Sigmoid colon (tissue), 7 donors: ENCODE measurements around the gene RSAD2. TPM values are rescaled to one million over a fixed set of nuclear protein-coding genes. Genes with fewer than 3 reads are reported as not detected.

Experiments
- DNase-seq: peaks from one replicate; pipeline ENCODE4 v3.0.0-alpha.2; 2019
- H3K27ac ChIP-seq, 4 donors: fragments of 200-600 bp; sonication (generic); one replicate each; pipeline ENCODE4 v1.5.1; 2016 to 2019; ENCODE audit warnings: mild to moderate bottlenecking in 1 of 4
- H3K27me3 ChIP-seq, 3 donors: fragments of 200-600 bp; sonication (generic); one replicate each; pipeline ENCODE4 v1.5.1; 2019; ENCODE audit warnings: mild to moderate bottlenecking in 1 of 3
- H3K36me3 ChIP-seq, 4 donors: fragments of 200-600 bp; sonication (generic); one replicate each; pipeline ENCODE4 v1.5.1; 2016 to 2019
- H3K4me1 ChIP-seq, 4 donors: fragments of 200-600 bp; sonication (generic); one replicate each; pipeline ENCODE4 v1.5.1; 2017 to 2019
- H3K4me3 ChIP-seq, 4 donors: fragments of 200-600 bp; sonication (generic); one replicate each; pipeline ENCODE4 v1.5.1; 2017 to 2019; ENCODE audit warnings: mild to moderate bottlenecking in 2 of 4, moderate library complexity in 1 of 4
- H3K9me3 ChIP-seq, 4 donors: fragments of 200-600 bp in 3 of 4; sonication (generic) in 3 of 4; one replicate each; pipeline versions ENCODE4 v1.5.1 to v1.6.1; 2013 to 2019
- CTCF ChIP-seq, 4 experiments: fragments of 450-650 bp in 3 of 4; fragments of 200-600 bp in 1 of 4; IDR thresholded peaks; one replicate each; pipeline ENCODE4 v1.5.1; 2016 to 2019; ENCODE audit warnings: antibody characterized with exemption in 4 of 4, mild to moderate bottlenecking in 3 of 4, moderate library complexity in 2 of 4
- EP300 ChIP-seq, 4 donors: sonication (generic); formaldehyde crosslinking; IDR thresholded peaks; one replicate each; pipeline ENCODE4 v1.6.1; 2017; ENCODE audit warnings: antibody characterized with exemption in 4 of 4
- POLR2A ChIP-seq, 2 donors: fragments of 450-650 bp; IDR thresholded peaks; one replicate each; pipeline ENCODE4 v1.6.1; 2016; ENCODE audit warnings: antibody characterized with exemption in 2 of 2, mild to moderate bottlenecking in 2 of 2, moderate library complexity in 2 of 2
- POLR2AphosphoS5 ChIP-seq, 4 donors: sonication (generic); formaldehyde crosslinking; IDR thresholded peaks; one replicate each; pipeline ENCODE4 v1.6.1; 2017; ENCODE audit warnings: antibody characterized with exemption in 4 of 4
- WGBS, 2 donors: extraction: QIAGEN DNeasy Blood & Tissue Kit; methylation state at CpG; one replicate each; pipeline ENCODE4 v1.1.7; 2013; 5-methylcytosine and 5-hydroxymethylcytosine counted together
- intact Hi-C: fragments of 100-400 bp; cut with DNase I; formaldehyde crosslinking; loops from one replicate; pipeline ENCODE4 v1.15.1; 2023
- polyA plus RNA-seq, 3 donors: library from polyadenylated mRNA; stranded (reverse); fragments of 200-250 nt; gene quantifications; one replicate each; pipeline ENCODE4 v1.2.3, GENCODE V29; 2013
- total RNA-seq, 4 donors: library from RNA; depleted of rRNA; stranded (reverse); fragments of >200 nt; gene quantifications; one replicate each; pipeline ENCODE4 v1.1.0, GENCODE V29; 2016
- donor health status: healthy with polysubstance abuse.
- donor health status: Bipolar disorder and iron deficiency.
- donor health status: healthy.

The RSAD2 gene
- total and polyA plus RNA-seq, 7 donors: 1.2 to 22.3 (median 12.5) TPM

GRCh38 chr2:6916736-6917070, 39.1 kb downstream of the RSAD2 start:
- DNase-seq: no peak
- intact Hi-C loops: loop anchor here (2.0 to 5.0 kb wide), 5 partner anchors 39 to 126 kb away; partner anchors contain the start of gene RSAD2
- Histone ChIP-seq H3K27me3 (no peaks in the 10 kb centered on the region), H3K9me3 (no peaks in the 10 kb centered on the region), H3K36me3 (no peaks in the 10 kb centered on the region), H3K4me1 (peaks cover 0 to 37% (median 7%) of the 10 kb centered on the region in 4 donors), H3K4me3 (peak overlapping the region in 3 of 4 donors; percentile 84 to 93 (median 89)), H3K27ac (peak overlapping the region in 3 of 4 donors; percentile 35 to 78 (median 43))
- WGBS, 2 donors: 46 to 55% methylated on average over 8 of the region's 8 CpGs
- TF ChIP-seq CTCF (IDR thresholded peaks at IDR 0.05) (peak in 1 of 4 experiments; percentile 4), POLR2AphosphoS5 (IDR thresholded peaks at IDR 0.05) (no peak), EP300 (IDR thresholded peaks at IDR 0.05) (no peak), POLR2A (IDR thresholded peaks at IDR 0.05) (no peak)

- Histone ChIP-seq H3K27me3 (no peaks in the 10 kb centered on the region), H3K27ac (peak within 1 kb of the TSS; percentile 4 to 78 (median 70)), H3K4me1 (peaks cover 0 to 37% (median 7%) of the 10 kb centered on the region in 4 donors), H3K36me3 (no peaks in the 10 kb centered on the region), H3K4me3 (peak within 1 kb of the TSS; percentile 49 to 93 (median 86)), H3K9me3 (no peaks in the 10 kb centered on the region)
- WGBS, 2 donors: 1 to 3% methylated on average over 90 of the region's 90 CpGs
- TF ChIP-seq EP300 (IDR thresholded peaks at IDR 0.05) (no peak), POLR2AphosphoS5 (IDR thresholded peaks at IDR 0.05) (peak in 1 of 4 donors; percentile 50), POLR2A (IDR thresholded peaks at IDR 0.05) (no peak), CTCF (IDR thresholded peaks at IDR 0.05) (peak in 3 of 4 experiments; percentile 3 to 51 (median 29))
- DNase-seq: peak; percentile 72
- intact Hi-C loops: loop anchor here (2.0 to 5.0 kb wide), 5 partner anchors 40 to 125 kb away; partner anchors contain the start of gene RSAD2
These were observed 39.6 kb downstream of the RSAD2 start, which contains the start of gene RNF144A for GRCh38 chr2:6917071-6917760. TSS of gene RNF144A (plus strand) at chr2:6917412. CDS start at chr2:6996927, 79,515 bp downstream.

- DNase-seq: no peak
- TF ChIP-seq CTCF (IDR thresholded peaks at IDR 0.05): no peak
- no peak for TF ChIP-seq POLR2AphosphoS5 (IDR thresholded peaks at IDR 0.05)
- TF ChIP-seq EP300 (IDR thresholded peaks at IDR 0.05): no peak
- no peak for TF ChIP-seq POLR2A (IDR thresholded peaks at IDR 0.05)
- no peaks in the 10 kb centered on the region for H3K36me3 ChIP-seq
- WGBS, 2 donors: 1 to 2% methylated on average over 68 of the region's 68 CpGs
- H3K4me3 ChIP-seq: peak overlapping the region; percentile 49 to 93 (median 86)
- no peaks in the 10 kb centered on the region for H3K9me3 ChIP-seq
- H3K4me1 ChIP-seq: peaks cover 0 to 37% (median 7%) of the 10 kb centered on the region in 4 donors
- peak overlapping the region; percentile 4 to 78 (median 70) for H3K27ac ChIP-seq
- intact Hi-C loops: loop anchor here (2.0 to 5.0 kb wide), 5 partner anchors 41 to 124 kb away; partner anchors contain the start of gene RSAD2
- no peaks in the 10 kb centered on the region for H3K27me3 ChIP-seq
These were observed 40.3 kb downstream of the RSAD2 start for GRCh38 chr2:6917761-6918421.

GRCh38 chr2:6919901-6920742, 42.5 kb downstream of the RSAD2 start:
- no peaks in the 10 kb centered on the region for H3K9me3 ChIP-seq
- WGBS, 2 donors: 82 to 84% methylated on average over 12 of the region's 12 CpGs

More at GRCh38 chr2:6919901-6920742, 42.5 kb downstream of the RSAD2 start:
- TF ChIP-seq EP300 (IDR thresholded peaks at IDR 0.05) (no peak), CTCF (IDR thresholded peaks at IDR 0.05) (no peak), POLR2A (IDR thresholded peaks at IDR 0.05) (no peak), POLR2AphosphoS5 (IDR thresholded peaks at IDR 0.05) (no peak)
- H3K36me3 ChIP-seq: no peaks in the 10 kb centered on the region
- H3K27me3 ChIP-seq: no peaks in the 10 kb centered on the region
- H3K4me3 ChIP-seq: no peak overlapping the region
- DNase-seq: no peak
- intact Hi-C loops: loop anchor here (5.0 kb wide), 4 partner anchors 42 to 122 kb away; partner anchors contain the start of gene RSAD2
- peaks cover 0 to 37% (median 7%) of the 10 kb centered on the region in 4 donors for H3K4me1 ChIP-seq
- no peak overlapping the region for H3K27ac ChIP-seq
